GM19043 (cell line): ENCODE measurements around the gene PCCA.

ENCODE experiments used
- ATAC-seq: cut with Tn5 transposase; IDR thresholded peaks from one replicate; pipeline ENCODE4 v1.9.1; 2021; ENCODE audit warnings: low read depth; ENCODE audit not compliant: unreplicated experiment

Gene PCCA

GRCh38 chr13:100394005-100394695 is 305.3 kb downstream of the PCCA start:
- ATAC-seq: peak; percentile 82

- ATAC-seq: no peak
These were observed 306.9 kb downstream of the PCCA start for GRCh38 chr13:100395698-100396373.

GRCh38 chr13:100396776-100397175 is 307.9 kb downstream of the PCCA start:
- ATAC-seq: no peak

- ATAC-seq: no peak
These were observed 308.7 kb downstream of the PCCA start for GRCh38 chr13:100397627-100398026.

- ATAC-seq: no peak
These were observed 309.5 kb downstream of the PCCA start for GRCh38 chr13:100398360-100398759.

- no peak for ATAC-seq
These were observed 310.6 kb downstream of the PCCA start for GRCh38 chr13:100399455-100399854.

GRCh38 chr13:100403675-100404074 is 314.8 kb downstream of the PCCA start:
- no peak for ATAC-seq

- no peak for ATAC-seq
These were observed 320.2 kb downstream of the PCCA start for GRCh38 chr13:100409132-100409531.

- ATAC-seq: no peak
These were observed 334.5 kb downstream of the PCCA start for GRCh38 chr13:100423375-100423774.

- no peak for ATAC-seq
These were observed 340.1 kb downstream of the PCCA start for GRCh38 chr13:100428986-100429385.

GRCh38 chr13:100432611-100433010 is 343.7 kb downstream of the PCCA start:
- ATAC-seq: no peak

GRCh38 chr13:100433475-100433874 is 344.6 kb downstream of the PCCA start:
- ATAC-seq: no peak

GRCh38 chr13:100434010-100434763 is 345.3 kb downstream of the PCCA start:
- ATAC-seq: peak; percentile 90

GRCh38 chr13:100436099-100436498 is 347.2 kb downstream of the PCCA start:
- no peak for ATAC-seq

GRCh38 chr13:100438059-100438788 is 349.3 kb downstream of the PCCA start:
- no peak for ATAC-seq

- ATAC-seq: no peak
These were observed 350.5 kb downstream of the PCCA start for GRCh38 chr13:100439247-100439970.

- no peak for ATAC-seq
These were observed 352.0 kb downstream of the PCCA start for GRCh38 chr13:100440751-100441425.

GRCh38 chr13:100442095-100442832 is 353.4 kb downstream of the PCCA start:
- no peak for ATAC-seq
